ENCODE measurements around the gene GTF3C2. TPM values are rescaled to one million over a fixed set of nuclear protein-coding genes. Genes with fewer than 3 reads are reported as not detected.

GTF3C2 gene
- total and polyA plus RNA-seq, 2 of the 13 experiments (the other 11 are each of a cell fraction or from before 2014, with no cell fraction given), result 77.5 to 130 TPM

DNA sequence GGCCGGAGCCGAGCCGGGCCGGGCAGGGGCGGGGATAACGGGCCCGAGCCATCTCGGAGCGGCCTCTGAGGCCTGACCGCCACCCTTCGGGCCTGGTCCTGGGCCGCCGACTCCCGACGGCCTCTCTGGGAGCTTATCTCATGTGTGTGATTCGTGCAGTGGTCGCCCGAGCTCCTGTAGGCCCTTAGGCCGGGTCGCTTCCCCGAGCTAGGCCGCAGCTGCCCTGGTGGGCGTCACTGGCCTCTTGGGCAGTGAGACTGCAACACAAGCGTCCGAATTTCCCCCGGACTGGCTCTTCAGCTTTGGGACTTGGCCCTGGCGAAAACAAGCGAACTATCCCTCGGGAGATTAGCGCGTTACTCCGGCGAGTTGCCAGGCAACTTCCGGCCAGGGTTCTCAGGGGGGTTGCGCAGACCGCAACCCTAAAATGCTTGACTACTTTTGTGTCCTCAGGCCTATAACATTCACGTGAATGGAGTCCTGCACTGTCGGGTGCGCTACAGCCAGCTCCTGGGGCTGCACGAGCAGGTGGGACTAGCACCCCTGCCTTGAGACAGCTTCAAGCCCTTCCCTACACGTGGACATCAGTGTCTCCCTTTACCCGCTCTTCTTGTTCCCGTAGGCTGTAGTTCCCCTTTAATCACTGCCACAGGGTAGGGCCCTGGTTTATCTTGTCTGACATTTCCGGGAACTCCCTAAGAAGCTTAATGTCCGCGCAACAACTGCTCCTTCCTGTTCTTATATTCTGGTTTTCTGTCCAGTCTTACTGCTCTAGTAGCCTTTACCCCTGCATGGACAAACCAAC lies 14.5 kb upstream of the GTF3C2 start (continued):
- TF ChIP-seq, protein P1, sequence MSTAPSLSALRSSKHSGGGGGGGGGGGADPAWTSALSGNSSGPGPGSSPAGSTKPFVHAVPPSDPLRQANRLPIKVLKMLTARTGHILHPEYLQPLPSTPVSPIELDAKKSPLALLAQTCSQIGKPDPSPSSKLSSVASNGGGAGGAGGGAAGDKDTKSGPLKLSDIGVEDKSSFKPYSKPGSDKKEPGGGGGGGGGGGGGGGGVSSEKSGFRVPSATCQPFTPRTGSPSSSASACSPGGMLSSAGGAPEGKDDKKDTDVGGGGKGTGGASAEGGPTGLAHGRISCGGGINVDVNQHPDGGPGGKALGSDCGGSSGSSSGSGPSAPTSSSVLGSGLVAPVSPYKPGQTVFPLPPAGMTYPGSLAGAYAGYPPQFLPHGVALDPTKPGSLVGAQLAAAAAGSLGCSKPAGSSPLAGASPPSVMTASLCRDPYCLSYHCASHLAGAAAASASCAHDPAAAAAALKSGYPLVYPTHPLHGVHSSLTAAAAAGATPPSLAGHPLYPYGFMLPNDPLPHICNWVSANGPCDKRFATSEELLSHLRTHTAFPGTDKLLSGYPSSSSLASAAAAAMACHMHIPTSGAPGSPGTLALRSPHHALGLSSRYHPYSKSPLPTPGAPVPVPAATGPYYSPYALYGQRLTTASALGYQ (CRISPR knock-in tag; IDR thresholded peaks at IDR 0.05), result no peak
- TF ChIP-seq, protein P2, sequence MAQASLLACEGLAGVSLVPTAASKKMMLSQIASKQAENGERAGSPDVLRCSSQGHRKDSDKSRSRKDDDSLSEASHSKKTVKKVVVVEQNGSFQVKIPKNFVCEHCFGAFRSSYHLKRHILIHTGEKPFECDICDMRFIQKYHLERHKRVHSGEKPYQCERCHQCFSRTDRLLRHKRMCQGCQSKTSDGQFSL (CRISPR knock-in tag; IDR thresholded peaks at IDR 0.05), result no peak
- TF ChIP-seq EP300 (IDR thresholded peaks at IDR 0.05; ENCODE audit: low read depth in 2 of 2, low read length in 2 of 2), result no peak
- no peak for TF ChIP-seq EP300 (CRISPR knock-in tag; IDR thresholded peaks at IDR 0.05; ENCODE audit: borderline replicate concordance)
- TF ChIP-seq, protein P3, sequence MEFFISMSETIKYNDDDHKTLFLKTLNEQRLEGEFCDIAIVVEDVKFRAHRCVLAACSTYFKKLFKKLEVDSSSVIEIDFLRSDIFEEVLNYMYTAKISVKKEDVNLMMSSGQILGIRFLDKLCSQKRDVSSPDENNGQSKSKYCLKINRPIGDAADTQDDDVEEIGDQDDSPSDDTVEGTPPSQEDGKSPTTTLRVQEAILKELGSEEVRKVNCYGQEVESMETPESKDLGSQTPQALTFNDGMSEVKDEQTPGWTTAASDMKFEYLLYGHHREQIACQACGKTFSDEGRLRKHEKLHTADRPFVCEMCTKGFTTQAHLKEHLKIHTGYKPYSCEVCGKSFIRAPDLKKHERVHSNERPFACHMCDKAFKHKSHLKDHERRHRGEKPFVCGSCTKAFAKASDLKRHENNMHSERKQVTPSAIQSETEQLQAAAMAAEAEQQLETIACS (CRISPR knock-in tag; IDR thresholded peaks at IDR 0.05), result no peak
- no peak; the same call in 1 of the 2 replicates for TF ChIP-seq RELA (CRISPR knock-in tag; IDR thresholded peaks at IDR 0.05)
- peak; percentile 35; the same call in 1 of the 2 replicates for TF ChIP-seq MXD4 (CRISPR knock-in tag; IDR thresholded peaks at IDR 0.05)
- 0 out of 2 replicates have a peak, but pooled peaks have one; percentile 9 for TF ChIP-seq ZIK1 (CRISPR knock-in tag; IDR thresholded peaks at IDR 0.05; ENCODE audit: borderline replicate concordance, low read depth)
- no peak for TF ChIP-seq NFYB (CRISPR knock-in tag; IDR thresholded peaks at IDR 0.05)
- 0 out of 2 replicates have a peak, but pooled peaks have one; percentile 10 for TF ChIP-seq ZFP37 (CRISPR knock-in tag; IDR thresholded peaks at IDR 0.05; ENCODE audit: borderline replicate concordance)
- no peak; the same call in 1 of the 2 replicates for TF ChIP-seq RORA (CRISPR knock-in tag; IDR thresholded peaks at IDR 0.05)
- TF ChIP-seq ZNF160 (CRISPR knock-in tag; IDR thresholded peaks at IDR 0.05), result no peak
- TF ChIP-seq NBN (conservative IDR thresholded peaks at IDR 0.05), result no peak
- TF ChIP-seq MAF1 (CRISPR knock-in tag; IDR thresholded peaks at IDR 0.05; ENCODE audit: borderline replicate concordance), result no peak
- no peak for TF ChIP-seq ZNF180 (CRISPR knock-in tag; IDR thresholded peaks at IDR 0.05; ENCODE audit: borderline replicate concordance, low read depth)
- TF ChIP-seq NFATC3 (CRISPR knock-in tag; IDR thresholded peaks at IDR 0.05), result no peak; the same call in 1 of the 2 replicates
- peak; percentile 73; the same call in 1 of the 2 replicates for TF ChIP-seq SNAPC2 (CRISPR knock-in tag; IDR thresholded peaks at IDR 0.05)
- TF ChIP-seq TP53 (CRISPR knock-in tag; conservative IDR thresholded peaks at IDR 0.05), result 0 out of 2 replicates have a peak, but pooled peaks have one; percentile 1
- no peak for TF ChIP-seq TBL1XR1 (IDR thresholded peaks at IDR 0.05; ENCODE audit: borderline replicate concordance, low read length, partially characterized antibody)
- TF ChIP-seq REXO4 (CRISPR knock-in tag; IDR thresholded peaks at IDR 0.05; ENCODE audit: borderline replicate concordance), result 0 out of 2 replicates have a peak, but pooled peaks have one; percentile 75
- TF ChIP-seq ZC3H13 (CRISPR knock-in tag; IDR thresholded peaks at IDR 0.05), result no peak
- TF ChIP-seq ATM (IDR thresholded peaks at IDR 0.05; ENCODE audit: borderline replicate concordance), result no peak
